GM12891 (cell line): ENCODE measurements around the gene AKAP10.
A peak's percentile ranks its signal among the peaks of the same experiment; 100 is the strongest.
"Not testable (repeated sequence)": the region's sequence is repeated elsewhere in the genome, so short reads cannot be mapped to it uniquely, and the experiment has no call there.

Source experiments
- DNase-seq: peaks from one replicate; pipeline ENCODE4 v3.0.0; 2011; ENCODE audit warnings: low spot score; ENCODE audit not compliant: insufficient read length
- FAIRE-seq: peaks from 2 replicates; lab custom pipeline; 2011; peaks lifted over from hg19 to GRCh38; lab: Jason Lieb, UNC
- PAX5 ChIP-seq: IDR thresholded peaks from 2 replicates; pipeline ENCODE4 v1.6.1; 2011; ENCODE audit warnings: low read length, moderate library complexity, mild to moderate bottlenecking; ENCODE audit not compliant: insufficient read depth, severe bottlenecking
- POLR2A ChIP-seq: IDR thresholded peaks from 2 replicates; pipeline ENCODE4 v1.6.1; 2011; ENCODE audit warnings: low read depth, low read length, control low read depth
- POLR2AphosphoS5 ChIP-seq: IDR thresholded peaks from 2 replicates; pipeline ENCODE4 v1.6.1; 2011; ENCODE audit warnings: low read depth, low read length, control low read depth
- POU2F2 ChIP-seq: IDR thresholded peaks from 2 replicates; pipeline ENCODE4 v1.6.1; 2011; ENCODE audit warnings: low read depth, mild to moderate bottlenecking, control low read depth, low read length, moderate library complexity
- SPI1 ChIP-seq: IDR thresholded peaks from 2 replicates; pipeline ENCODE4 v1.6.1; 2011; ENCODE audit warnings: low read depth, low read length, control low read depth
- TAF1 ChIP-seq: IDR thresholded peaks from 2 replicates; pipeline ENCODE4 v1.6.1; 2011; ENCODE audit warnings: low read depth, low read length, control low read depth

Gene AKAP10

GRCh38 chr17:19873346-19873745 is 104.3 kb downstream of the AKAP10 start:
- FAIRE-seq (no peak), DNase-seq (no peak)
- TF ChIP-seq POLR2A (no peak), PAX5 (no peak), POLR2AphosphoS5 (no peak), TAF1 (no peak), POU2F2 (no peak), SPI1 (no peak)

- FAIRE-seq (no peak), DNase-seq (no peak)
- TF ChIP-seq POLR2AphosphoS5 (no peak), SPI1 (no peak), TAF1 (no peak), POU2F2 (no peak), PAX5 (no peak), POLR2A (no peak)
Measured at GRCh38 chr17:19868079-19868395, 109.6 kb downstream of the AKAP10 start.

- DNase-seq (peak; percentile 76), FAIRE-seq (peak; percentile 88)
- TF ChIP-seq POLR2AphosphoS5 (0 out of 2 replicates have a peak, but pooled peaks have one; percentile 45), SPI1 (no peak)
Measured at GRCh38 chr17:19867329-19868078, 110.1 kb downstream of the AKAP10 start, which contains the start of gene ULK2. TSS of gene ULK2 (minus strand) at chr17:19867936. CDS start at chr17:19867417, 519 bp downstream.

GRCh38 chr17:19867079-19867328 is 110.6 kb downstream of the AKAP10 start:
- TF ChIP-seq PAX5 (no peak), POLR2AphosphoS5 (no peak), POU2F2 (no peak), TAF1 (no peak), SPI1 (no peak), POLR2A (no peak)
- peak; percentile 55 for DNase-seq
- FAIRE-seq, result peak; percentile 89

- no peak for TF ChIP-seq POLR2AphosphoS5
- TF ChIP-seq SPI1, result no peak
- no peak for TF ChIP-seq POLR2A
- no peak for TF ChIP-seq POU2F2
- no peak for TF ChIP-seq TAF1
- no peak for TF ChIP-seq PAX5
- no peak for FAIRE-seq
- DNase-seq, result no peak
Measured at GRCh38 chr17:19865021-19865420, 112.6 kb downstream of the AKAP10 start.

- not testable (repeated sequence) for FAIRE-seq
Measured at GRCh38 chr17:19860647-19861177, 116.9 kb downstream of the AKAP10 start.

GRCh38 chr17:19857640-19858039 is 120.0 kb downstream of the AKAP10 start:
- peak; percentile 55 for TF ChIP-seq SPI1
- TF ChIP-seq POLR2A, result no peak
- no peak for FAIRE-seq

More at GRCh38 chr17:19860647-19861177, 116.9 kb downstream of the AKAP10 start:
- DNase-seq, result not testable (repeated sequence)

More at GRCh38 chr17:19857640-19858039, 120.0 kb downstream of the AKAP10 start:
- no peak for DNase-seq
